H1 (cell line): ENCODE data around the gene BSPRY. TPM values are rescaled to one million over a fixed set of nuclear protein-coding genes. Genes with fewer than 3 reads are reported as not detected.

Experiments used
- CTCF ChIA-PET: fragments of 300-600 bp; sonication (Branson Sonifier 250); formaldehyde crosslinking; loops from one replicate; lab custom pipeline; 2021; ENCODE audit not compliant: partially characterized antibody; lab: Charles Lee
- POLR2A ChIA-PET: fragments of 300-600 bp; sonication (Branson Sonifier 250); formaldehyde crosslinking; loops from one replicate; lab custom pipeline; 2021; ENCODE audit warnings: inconsistent platforms; ENCODE audit not compliant: partially characterized antibody; lab: Charles Lee
- DNase-seq, 2 experiments: peaks; one replicate each; pipeline versions ENCODE4 v3.0.0 to v3.0.0-alpha.2; 2010 to 2022; ENCODE audit warnings: low spot score in 2 of 2, low read depth in 1 of 2, mixed read lengths in 1 of 2
- FAIRE-seq: peaks from 2 replicates; lab custom pipeline; 2011; peaks lifted over from hg19 to GRCh38; lab: Jason Lieb, UNC
- H2AFZ ChIP-seq: 2 replicates; pipeline ENCODE4 v1.8.1; 2012; ENCODE audit warnings: low read length, inconsistent platforms
- H2AK5ac ChIP-seq: 2 replicates; pipeline ENCODE4 v1.6.1; 2013; ENCODE audit warnings: low read depth, low read length
- H2BK120ac ChIP-seq: replicated peaks from 2 replicates; pipeline ENCODE3; 2013; ENCODE audit warnings: low read depth, low read length, inconsistent platforms
- H2BK12ac ChIP-seq: 2 replicates; pipeline ENCODE4 v1.6.1; 2013; ENCODE audit warnings: low read depth, low read length
- H2BK15ac ChIP-seq: 2 replicates; pipeline ENCODE4 v1.6.1; 2013; ENCODE audit warnings: low read length
- H2BK20ac ChIP-seq: 2 replicates; pipeline ENCODE4 v1.6.1; 2013; ENCODE audit warnings: low read length
- H2BK5ac ChIP-seq: 2 replicates; pipeline ENCODE4 v1.6.1; 2013; ENCODE audit warnings: low read depth, low read length
- H3K14ac ChIP-seq: 2 replicates; pipeline ENCODE4 v1.6.1; 2013; ENCODE audit warnings: inconsistent platforms; ENCODE audit not compliant: insufficient read length
- H3K18ac ChIP-seq: 2 replicates; pipeline ENCODE4 v1.6.1; 2013; ENCODE audit warnings: low read length; ENCODE audit errors: extremely low read depth
- H3K23ac ChIP-seq: 2 replicates; pipeline ENCODE4 v1.6.1; 2013; ENCODE audit warnings: inconsistent platforms; ENCODE audit not compliant: insufficient read length
- H3K23me2 ChIP-seq: 2 replicates; pipeline ENCODE4 v1.6.1; 2013; ENCODE audit warnings: low read depth, low read length
- H3K27ac ChIP-seq: 2 replicates; pipeline ENCODE4 v1.6.1; 2011; ENCODE audit warnings: low read depth, low read length, inconsistent platforms
- H3K27me3 ChIP-seq, 4 experiments: replicated peaks in 1 of 4; 1 replicate in 1 of 4; 2 replicates in 3 of 4; pipeline versions ENCODE4 v1.6.1 to v1.8.1; 2011 to 2013; ENCODE audit warnings: low read length in 3 of 4, mild to moderate bottlenecking in 3 of 4, inconsistent platforms in 2 of 4, mixed read lengths in 2 of 4, moderate library complexity in 1 of 4; ENCODE audit not compliant: control insufficient read depth in 3 of 4, insufficient read depth in 3 of 4; ENCODE audit errors: extremely low read depth in 1 of 4
- H3K36me3 ChIP-seq, 4 experiments: 2 replicates each; pipeline versions ENCODE4 v1.6.1 to v1.8.1; 2011 to 2013; ENCODE audit warnings: mild to moderate bottlenecking in 4 of 4, low read length in 3 of 4, moderate library complexity in 2 of 4, control low read depth in 1 of 4, inconsistent platforms in 1 of 4; ENCODE audit not compliant: insufficient read depth in 4 of 4, control insufficient read depth in 2 of 4
- H3K4ac ChIP-seq: replicated peaks from 2 replicates; pipeline ENCODE3; 2013; ENCODE audit warnings: low read length, low read depth, mixed read lengths, inconsistent platforms; ENCODE audit not compliant: insufficient read length
- H3K4me1 ChIP-seq, 4 experiments: replicated peaks in 1 of 4; 1 replicate in 1 of 4; 2 replicates in 3 of 4; pipeline versions ENCODE4 v1.6.1 to v1.8.1; 2011 to 2013; ENCODE audit warnings: low read length in 3 of 4, inconsistent platforms in 2 of 4, mixed read lengths in 1 of 4; ENCODE audit not compliant: insufficient read depth in 4 of 4, control insufficient read depth in 3 of 4
- H3K4me2 ChIP-seq, 2 experiments: 2 replicates each; pipeline versions ENCODE4 v1.6.1 to v1.8.1; 2011 to 2013; ENCODE audit warnings: low read depth in 2 of 2, low read length in 2 of 2, control low read depth in 1 of 2, inconsistent platforms in 1 of 2, mild to moderate bottlenecking in 1 of 2; ENCODE audit not compliant: insufficient read depth in 1 of 2
- H3K4me3 ChIP-seq, 4 experiments: fragments of 200-600, 300-600 bp in 1 of 4; sonication (generic), shearing (Covaris generic), sonication (Bioruptor Twin) in 1 of 4; 2 replicates each; pipeline versions ENCODE4 v1.5.1 to v1.8.1; 2011 to 2016; ENCODE audit warnings: low read length in 4 of 4, low read depth in 3 of 4, control low read depth in 2 of 4, inconsistent platforms in 2 of 4, mild to moderate bottlenecking in 2 of 4, mixed read lengths in 1 of 4, moderate library complexity in 1 of 4; ENCODE audit not compliant: insufficient read depth in 2 of 4; ENCODE audit errors: extremely low read depth in 1 of 4
- H3K56ac ChIP-seq: replicated peaks from 2 replicates; pipeline ENCODE3; 2013; ENCODE audit warnings: low read depth, mild to moderate bottlenecking, mixed read lengths, low read length, inconsistent platforms; ENCODE audit not compliant: insufficient read length
- H3K79me1 ChIP-seq: 2 replicates; pipeline ENCODE4 v1.6.1; 2013; ENCODE audit warnings: low read depth, low read length, control low read depth
- H3K79me2 ChIP-seq, 2 experiments: 2 replicates each; pipeline versions ENCODE4 v1.6.1 to v1.8.1; 2012 to 2013; ENCODE audit warnings: low read length in 2 of 2, mild to moderate bottlenecking in 2 of 2, inconsistent platforms in 1 of 2; ENCODE audit not compliant: insufficient read depth in 2 of 2, control insufficient read depth in 1 of 2
- H3K9ac ChIP-seq, 4 experiments: replicated peaks in 1 of 4; 1 replicate in 1 of 4; 2 replicates in 3 of 4; pipeline versions ENCODE4 v1.6.1 to v1.8.1; 2011 to 2013; ENCODE audit warnings: low read depth in 3 of 4, low read length in 3 of 4, control low read depth in 2 of 4, mild to moderate bottlenecking in 2 of 4, moderate library complexity in 2 of 4, inconsistent platforms in 1 of 4; ENCODE audit errors: extremely low read depth in 1 of 4
- H3K9me3 ChIP-seq, 2 experiments: 2 replicates each; pipeline versions ENCODE4 v1.6.1 to v1.8.1; 2012 to 2013; ENCODE audit warnings: mild to moderate bottlenecking in 2 of 2, moderate library complexity in 2 of 2, control low read depth in 1 of 2, inconsistent platforms in 1 of 2, low read depth in 1 of 2, low read length in 1 of 2, mixed read lengths in 1 of 2; ENCODE audit not compliant: insufficient read depth in 2 of 2
- H4K20me1 ChIP-seq, 2 experiments: replicated peaks in 1 of 2; 2 replicates each; pipeline versions ENCODE3 to v1.8.1; 2011 to 2013; ENCODE audit warnings: inconsistent platforms in 2 of 2, low read length in 2 of 2, mild to moderate bottlenecking in 1 of 2; ENCODE audit not compliant: insufficient read depth in 2 of 2, control insufficient read depth in 1 of 2
- H4K5ac ChIP-seq: 2 replicates; pipeline ENCODE4 v1.6.1; 2013; ENCODE audit warnings: low read length, low read depth, mixed read lengths, inconsistent platforms; ENCODE audit not compliant: insufficient read length
- H4K8ac ChIP-seq: 2 replicates; pipeline ENCODE4 v1.8.0; 2013; ENCODE audit warnings: mild to moderate bottlenecking, moderate library complexity, low read length, inconsistent platforms; ENCODE audit not compliant: insufficient read depth; ENCODE audit errors: extremely low read depth
- H4K91ac ChIP-seq: replicated peaks from 2 replicates; pipeline ENCODE3; 2013; ENCODE audit warnings: low read length, mixed read lengths, inconsistent platforms; ENCODE audit not compliant: insufficient read length
- KDM1A ChIP-seq: fragments of 200-600, 300-600 bp; sonication (generic); IDR thresholded peaks from 2 replicates; pipeline ENCODE4 v1.7.1; 2016; ENCODE audit warnings: mild to moderate bottlenecking, low read length, borderline replicate concordance
- RAD21 ChIP-seq, 2 experiments: IDR thresholded peaks in 1 of 2; conservative IDR thresholded peaks in 1 of 2; 2 replicates each; pipeline ENCODE4 v1.6.1; 2011; ENCODE audit warnings: low read depth in 2 of 2, low read length in 2 of 2, improper control_type of control experiment in 1 of 2, inconsistent platforms in 1 of 2, mild to moderate bottlenecking in 1 of 2, moderate library complexity in 1 of 2
- WGBS, 2 experiments: shearing (Covaris generic) in 1 of 2; methylation state at CpG; one replicate each; pipeline versions ENCODE4 v1.1.6 to v1.1.7; 2013 to 2015; ENCODE audit warnings: low lambda C conversion rate in 2 of 2, mixed read lengths in 2 of 2, inconsistent platforms in 1 of 2, low coverage in 1 of 2, missing lambda C conversion rate in 1 of 2; ENCODE audit not compliant: insufficient replicate concordance in 2 of 2, insufficient coverage in 1 of 2, insufficient read length in 1 of 2; ENCODE audit errors: extremely low coverage in 1 of 2, missing lambda C conversion rate in 1 of 2; 5-methylcytosine and 5-hydroxymethylcytosine counted together
- polyA plus RNA-seq, 7 experiments: library from polyadenylated mRNA; depleted of rRNA in 3 of 7; stranded (reverse) in 5 of 7; unstranded in 2 of 7; fragments of >200 nt in 5 of 7; fragments of 200-250 nt in 2 of 7; gene quantifications; 1 replicate in 5 of 7; 2 replicates in 1 of 7; 4 replicates in 1 of 7; pipeline versions ENCODE4 v1.2.1 to v1.2.3, GENCODE V29; 2011 to 2013; ENCODE audit warnings: missing spikeins in 2 of 7, mixed read lengths in 2 of 7
- total RNA-seq: library from RNA; stranded (reverse); fragmentation: NEBNext Ultra II Directional; extraction: Animal tissue kit (Norgen Biotek cat#: 25700); gene quantifications from 2 replicates; pipeline ENCODE4 v1.2.1, GENCODE V29; 2021

Gene BSPRY
- total and polyA plus RNA-seq, 2 of the 8 experiments (the other 6 are each of a cell fraction or from before 2014, with no cell fraction given) = 5.5 to 10.9 TPM

DNA sequence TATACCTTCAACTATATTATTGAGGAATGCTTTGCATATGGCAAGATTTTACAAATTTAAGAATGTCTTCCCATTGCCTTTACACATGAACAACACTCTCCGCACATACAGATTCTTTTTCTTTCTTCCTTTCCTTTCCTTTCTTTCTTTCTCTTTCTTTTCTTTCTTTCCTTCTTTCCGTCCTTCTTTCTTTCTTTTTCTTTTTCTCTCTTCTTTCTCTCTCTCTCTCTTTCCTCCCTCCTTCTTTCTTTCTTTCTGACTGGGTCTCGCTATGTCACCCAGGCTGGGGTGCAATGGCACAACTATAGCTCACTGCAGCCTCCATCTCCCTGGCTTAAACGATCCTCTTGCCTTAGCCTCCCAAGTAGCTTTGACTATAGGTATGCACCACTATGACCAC lies 23.1 kb upstream of the BSPRY start:
- Histone ChIP-seq H3K79me2 (no peaks in the 10 kb centered on the region), H4K91ac (no peak overlapping the region), H2BK120ac (no peak overlapping the region), H2BK20ac (no peak overlapping the region), H3K4me2 (no peak overlapping the region), H3K23ac (no peak overlapping the region), H3K4ac (no peak overlapping the region), H3K9ac (no peak overlapping the region), H3K4me1 (no peaks in the 10 kb centered on the region), H3K9me3 (no peaks in the 10 kb centered on the region), H3K14ac (no peak overlapping the region), H2AK5ac (no peak overlapping the region), H2BK15ac (no peak overlapping the region), H2BK5ac (no peak overlapping the region), H3K18ac (no peak overlapping the region), H2AFZ (no peak overlapping the region), H3K23me2 (no peaks in the 10 kb centered on the region), H3K79me1 (no peaks in the 10 kb centered on the region), H4K5ac (no peak overlapping the region), H3K36me3 (no peaks in the 10 kb centered on the region), H3K4me3 (no peak overlapping the region), H3K27me3 (0 out of 7 replicates have a peak, but pooled peaks cover 0 to 2% (median 0%) of the 10 kb centered on the region in 4 experiments), H4K8ac (no peak overlapping the region), H4K20me1 (no peaks in the 10 kb centered on the region), H3K27ac (no peak overlapping the region), H3K56ac (no peak overlapping the region), H2BK12ac (no peak overlapping the region)
- no peak for FAIRE-seq
- ChIA-PET CTCF (interaction anchor here (0.6 to 2.9 kb wide), 5 partner anchors 8 to 83 kb away, joined by 3 to 16 read pairs (median 3); no protein-coding TSS in a partner anchor), POLR2A (interaction anchor here (0.7 to 1.3 kb wide), 3 partner anchors 13 to 47 kb away, joined by 3 read pairs; no protein-coding TSS in a partner anchor)
- 92% methylated on average over 4 of the region's 4 CpGs; no CpG with 5 or more reads in 1 of the 2 experiments for WGBS, 2 experiments
- DNase-seq = no peak
- TF ChIP-seq RAD21 (IDR thresholded peaks at IDR 0.05 in 1 of 2, conservative IDR thresholded peaks at IDR 0.05 in 1 of 2; ENCODE audit: low read depth in 2 of 2, low read length in 2 of 2) (no peak), KDM1A (no peak)
